ENCODE data around the gene DHRSX. TPM values are rescaled to one million over a fixed set of nuclear protein-coding genes. Genes with fewer than 3 reads are reported as not detected.

The DHRSX gene
- total and polyA plus RNA-seq, 2 donors (not counting 1 experiment from before 2014, with no cell fraction given), result 18.8 to 39.0 TPM

GRCh38 chrX:2462780-2463179 lies 38.0 kb downstream of the DHRSX start:
- Mint-ChIP-seq H3K27me3 (no peaks in the 10 kb centered on the region), H3K4me1 (peaks cover 9% of the 10 kb centered on the region), H3K27ac (no peak overlapping the region), H3K4me3 (no peak overlapping the region), H3K9me3 (ENCODE audit: insufficient read depth) (peaks cover 4% of the 10 kb centered on the region)
- H3K9ac ChIP-seq (ENCODE audit: low read length), result no peak overlapping the region
- H3K36me3 ChIP-seq (replicated peaks in 1 of 2; ENCODE audit: control extremely low read depth in 1 of 2, control insufficient read depth in 1 of 2, extremely low read depth in 1 of 2, insufficient read depth in 2 of 2, low read length in 1 of 2), result no peaks in the 10 kb centered on the region
- TF ChIP-seq EZH2 (IDR thresholded peaks at IDR 0.05; ENCODE audit: borderline replicate concordance, insufficient read depth, low read depth, low read length, poor library complexity, severe bottlenecking), result no peak
- no peak for TF ChIP-seq CTCF (IDR thresholded peaks at IDR 0.05)
- ChIA-PET POLR2A (no interaction called here), CTCF (no interaction called here)
- no peak overlapping the region for H2AFZ ChIP-seq (ENCODE audit: insufficient read depth, low read depth, low read length, poor library complexity, severe bottlenecking)
- peaks cover 51% of the 10 kb centered on the region for H3K79me2 ChIP-seq (ENCODE audit: control insufficient read depth, insufficient read depth, low read length)
- intact Hi-C loops (cut with micrococcal nuclease), result no loop called here
- WGBS (ENCODE audit: insufficient coverage), result no CpG with 5 or more reads among the region's 3 CpGs
- H4K20me1 ChIP-seq (ENCODE audit: control insufficient read depth, insufficient read depth, low read length, poor library complexity, severe bottlenecking), result peaks cover 30% of the 10 kb centered on the region
- H3K27me3 ChIP-seq (replicated peaks in 1 of 4; ENCODE audit: control extremely low read depth in 1 of 4, control insufficient read depth in 3 of 4, insufficient read depth in 4 of 4, low read length in 3 of 4), result no peaks in the 10 kb centered on the region
- H3K4me3 ChIP-seq (ENCODE audit: control extremely low read depth in 1 of 5, extremely low read depth in 1 of 5, insufficient read depth in 1 of 5, low read depth in 2 of 5, low read length in 4 of 5), result no peak overlapping the region
- H3K9me3 ChIP-seq (ENCODE audit: control extremely low read depth in 1 of 3, control insufficient read depth in 2 of 3, insufficient read depth in 1 of 3, low read length in 2 of 3), result peaks cover 0 to 4% (median 0%) of the 10 kb centered on the region in 3 donors
- DNase-seq, result no peak
- H3K4me1 ChIP-seq (ENCODE audit: control insufficient read depth in 2 of 2, insufficient read depth in 2 of 2, low read length in 2 of 2), result no peaks in the 10 kb centered on the region
- no peak overlapping the region for H3K27ac ChIP-seq (ENCODE audit: low read length in 2 of 2)
- ATAC-seq (ENCODE audit: low read depth), result no peak
- no peak overlapping the region for H3K4me2 ChIP-seq (replicated peaks; ENCODE audit: low read depth, low read length, poor library complexity, severe bottlenecking)

DNA sequence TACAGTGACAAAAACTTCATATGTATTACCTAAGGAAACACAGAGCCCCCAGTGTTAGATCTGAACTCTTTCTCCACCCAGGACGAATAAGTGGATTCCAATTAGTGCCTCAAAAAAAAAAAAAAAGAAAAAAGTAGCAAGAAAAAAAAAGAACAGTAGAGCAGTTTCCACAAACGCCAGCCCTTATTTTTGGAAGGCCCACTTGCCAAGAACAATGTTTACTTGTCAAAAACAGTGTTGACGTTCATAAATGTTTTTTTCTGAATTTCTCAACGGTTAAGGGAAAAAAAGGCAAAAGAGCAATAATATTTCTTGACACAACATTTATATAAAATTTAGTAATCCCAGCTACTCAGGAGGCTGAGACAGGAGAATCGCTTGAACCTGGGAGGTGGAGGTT lies 38.7 kb downstream of the DHRSX start:
- ATAC-seq (ENCODE audit: low read depth) (no peak), DNase-seq (no peak)
- Mint-ChIP-seq H3K27ac (no peak overlapping the region), H3K9me3 (ENCODE audit: insufficient read depth) (peaks cover 4% of the 10 kb centered on the region), H3K4me3 (no peak overlapping the region), H3K4me1 (peaks cover 9% of the 10 kb centered on the region), H3K27me3 (no peaks in the 10 kb centered on the region)
- TF ChIP-seq EZH2 (IDR thresholded peaks at IDR 0.05; ENCODE audit: borderline replicate concordance, insufficient read depth, low read depth, low read length, poor library complexity, severe bottlenecking), result no peak
- TF ChIP-seq CTCF (IDR thresholded peaks at IDR 0.05), result no peak
- peaks cover 0 to 8% (median 0%) of the 10 kb centered on the region in 3 donors for H3K9me3 ChIP-seq (ENCODE audit: control extremely low read depth in 1 of 3, control insufficient read depth in 2 of 3, insufficient read depth in 1 of 3, low read length in 2 of 3)
- H3K79me2 ChIP-seq (ENCODE audit: control insufficient read depth, insufficient read depth, low read length), result peaks cover 54% of the 10 kb centered on the region
- POLR2A ChIA-PET, result no interaction called here
- no peaks in the 10 kb centered on the region for H3K36me3 ChIP-seq (replicated peaks in 1 of 2; ENCODE audit: control extremely low read depth in 1 of 2, control insufficient read depth in 1 of 2, extremely low read depth in 1 of 2, insufficient read depth in 2 of 2, low read length in 1 of 2)
- 83% methylated on average over 2 of the region's 5 CpGs for WGBS (ENCODE audit: insufficient coverage)
- CTCF ChIA-PET, result no interaction called here
- intact Hi-C loops (cut with micrococcal nuclease), result no loop called here
- H3K9ac ChIP-seq (ENCODE audit: low read length), result no peak overlapping the region
- peaks cover 36% of the 10 kb centered on the region for H4K20me1 ChIP-seq (ENCODE audit: control insufficient read depth, insufficient read depth, low read length, poor library complexity, severe bottlenecking)
- no peak overlapping the region for H2AFZ ChIP-seq (ENCODE audit: insufficient read depth, low read depth, low read length, poor library complexity, severe bottlenecking)
- no peak overlapping the region for H3K27ac ChIP-seq (ENCODE audit: low read length in 2 of 2)
- H3K4me1 ChIP-seq (ENCODE audit: control insufficient read depth in 2 of 2, insufficient read depth in 2 of 2, low read length in 2 of 2), result no peaks in the 10 kb centered on the region
- H3K27me3 ChIP-seq (replicated peaks in 1 of 4; ENCODE audit: control extremely low read depth in 1 of 4, control insufficient read depth in 3 of 4, insufficient read depth in 4 of 4, low read length in 3 of 4), result no peaks in the 10 kb centered on the region
- H3K4me2 ChIP-seq (replicated peaks; ENCODE audit: low read depth, low read length, poor library complexity, severe bottlenecking), result no peak overlapping the region
- no peak overlapping the region for H3K4me3 ChIP-seq (ENCODE audit: control extremely low read depth in 1 of 5, extremely low read depth in 1 of 5, insufficient read depth in 1 of 5, low read depth in 2 of 5, low read length in 4 of 5)
